ENCODE data around the gene ROM1. TPM values are rescaled to one million over a fixed set of nuclear protein-coding genes. Genes with fewer than 3 reads are reported as not detected.
"Not testable (repeated sequence)": the region's sequence is repeated elsewhere in the genome, so short reads cannot be mapped to it uniquely, and the experiment has no call there.

ROM1 gene
- polyA plus RNA-seq, 1 donor from 2014 or later: 0.19 TPM

DNA sequence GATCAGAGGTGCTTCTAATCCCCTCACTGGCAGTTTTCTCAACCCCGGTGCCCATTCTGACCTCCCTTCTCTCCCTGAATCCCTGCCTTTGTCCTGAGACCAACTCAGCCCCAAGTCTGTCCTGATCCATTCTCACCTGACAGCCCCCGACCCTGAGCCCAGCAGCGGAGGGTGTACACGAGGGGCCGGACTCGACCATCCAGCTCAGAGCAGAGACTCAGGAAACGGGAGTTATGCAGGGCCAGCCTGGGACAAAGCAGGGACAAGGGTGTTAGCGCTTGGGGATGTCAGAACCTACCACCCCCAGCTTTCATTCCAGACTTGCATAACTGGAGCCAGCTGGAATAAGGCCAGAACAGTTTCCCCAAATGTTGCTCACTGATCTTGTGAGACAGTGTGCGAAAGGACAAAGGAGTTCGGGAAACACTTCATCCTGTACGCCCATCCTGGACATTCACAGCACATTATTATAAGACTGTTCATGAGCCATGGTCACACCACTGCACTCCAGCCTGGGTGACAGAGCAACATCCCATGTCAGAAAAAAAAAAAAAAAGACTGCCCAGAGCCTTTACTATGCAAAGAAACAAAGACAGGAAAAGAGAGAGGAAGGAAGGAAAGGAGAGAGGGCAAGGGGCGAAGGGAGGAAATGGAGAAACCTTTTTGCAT lies 35.9 kb upstream of the ROM1 start:
- Mint-ChIP-seq H3K27me3 (no peaks in the 10 kb centered on the region), H3K36me3 (no peaks in the 10 kb centered on the region), H3K4me1 (peaks cover 18 to 20% (median 19%) of the 10 kb centered on the region in 3 donors), H3K9me3 (no peaks in the 10 kb centered on the region), H3K27ac (no peak overlapping the region), H3K4me3 (peak overlapping the region in 1 of 4 donors; percentile 66)

DNA sequence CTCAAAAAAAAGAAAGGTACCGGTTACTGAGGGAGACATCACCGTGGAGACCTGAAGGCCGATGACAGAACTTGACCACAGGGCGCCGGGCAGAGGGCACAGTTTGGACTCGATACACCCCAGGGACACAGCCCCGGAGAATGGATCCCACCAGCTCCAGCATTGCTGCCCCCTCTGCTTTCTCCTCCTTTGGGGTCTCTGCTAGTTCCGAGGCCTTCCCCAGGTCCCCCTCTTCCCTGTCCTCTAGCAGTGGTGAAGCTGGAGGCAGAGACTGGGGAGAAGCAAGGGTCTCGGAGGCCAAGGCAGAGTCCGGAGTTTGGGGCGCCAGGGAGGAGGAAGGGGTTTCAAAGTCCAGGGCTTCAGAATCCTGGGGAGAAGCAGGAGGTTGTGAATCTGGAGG lies 34.5 kb upstream of the ROM1 start:
- Mint-ChIP-seq H3K36me3 (no peaks in the 10 kb centered on the region), H3K4me1 (peaks cover 9 to 12% (median 9%) of the 10 kb centered on the region in 3 donors), H3K4me3 (no peak overlapping the region), H3K27ac (no peak overlapping the region), H3K9me3 (no peaks in the 10 kb centered on the region), H3K27me3 (no peaks in the 10 kb centered on the region)

DNA sequence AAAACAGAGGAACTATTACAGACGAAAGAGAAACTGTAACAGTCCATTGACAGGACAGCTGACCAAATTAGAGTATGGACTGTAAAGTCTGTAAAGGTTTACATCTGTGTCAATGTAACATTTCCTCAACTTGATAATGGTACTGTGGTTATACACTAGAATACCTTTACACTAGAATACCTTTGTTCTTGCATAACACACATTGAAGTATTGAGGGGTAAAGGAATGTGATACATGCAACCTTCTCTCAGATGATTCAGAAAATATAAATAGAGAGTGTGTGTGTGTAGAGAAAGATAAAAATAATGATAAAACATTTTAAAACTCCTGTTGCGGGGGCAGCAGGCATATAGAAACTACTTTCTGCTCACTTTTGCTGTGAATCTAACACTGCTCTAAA lies 33.8 kb upstream of the ROM1 start:
- peaks cover 5 to 9% (median 9%) of the 10 kb centered on the region in 3 donors for H3K4me1 Mint-ChIP-seq
- no peaks in the 10 kb centered on the region for H3K27me3 Mint-ChIP-seq
- no peak overlapping the region for H3K4me3 Mint-ChIP-seq
- no peaks in the 10 kb centered on the region for H3K36me3 Mint-ChIP-seq
- H3K9me3 Mint-ChIP-seq: no peaks in the 10 kb centered on the region
- H3K27ac Mint-ChIP-seq: no peak overlapping the region

DNA sequence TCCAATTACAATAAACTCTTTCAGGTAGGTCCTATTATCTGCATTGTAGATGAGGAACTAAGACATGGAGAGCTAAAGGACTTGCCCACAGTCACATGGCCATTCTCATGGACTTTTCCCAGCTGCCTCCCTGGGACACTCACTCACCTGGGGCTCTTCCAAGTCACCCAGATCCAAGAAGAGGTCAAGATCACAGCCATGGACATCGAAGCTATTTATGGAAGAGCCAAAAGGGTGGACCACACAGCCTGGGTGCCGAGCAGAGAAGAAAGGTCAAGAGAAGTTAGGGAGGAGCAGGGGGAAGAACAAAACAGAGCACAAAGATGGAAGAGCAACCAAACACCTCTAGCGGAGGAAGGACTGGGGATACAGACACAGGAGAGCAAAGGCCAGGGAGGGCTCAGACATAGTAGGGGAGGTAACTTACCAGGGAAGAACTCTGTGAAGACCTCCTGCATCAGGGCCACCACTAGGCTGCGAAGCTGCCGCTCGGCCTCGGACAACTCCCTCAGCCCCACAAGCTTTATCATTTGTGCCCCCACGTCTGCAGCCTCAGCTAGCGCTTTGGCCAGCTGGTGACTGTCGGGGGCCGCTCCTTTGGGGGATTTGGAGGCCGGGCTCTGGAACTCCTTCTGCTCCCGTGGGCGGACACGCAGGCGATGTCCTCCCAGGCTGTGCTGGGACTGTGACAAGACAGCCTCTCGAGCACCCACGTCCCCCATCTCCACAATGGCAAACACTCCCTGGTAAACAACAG lies 31.9 kb upstream of the ROM1 start:
- Mint-ChIP-seq H3K36me3 (no peaks in the 10 kb centered on the region), H3K27me3 (no peaks in the 10 kb centered on the region), H3K4me1 (peaks cover 0 to 3% (median 2%) of the 10 kb centered on the region in 3 donors), H3K9me3 (no peaks in the 10 kb centered on the region), H3K4me3 (peak overlapping the region in 1 of 4 donors; percentile 32), H3K27ac (peak overlapping the region in 2 of 3 donors; percentile 43 to 85)

DNA sequence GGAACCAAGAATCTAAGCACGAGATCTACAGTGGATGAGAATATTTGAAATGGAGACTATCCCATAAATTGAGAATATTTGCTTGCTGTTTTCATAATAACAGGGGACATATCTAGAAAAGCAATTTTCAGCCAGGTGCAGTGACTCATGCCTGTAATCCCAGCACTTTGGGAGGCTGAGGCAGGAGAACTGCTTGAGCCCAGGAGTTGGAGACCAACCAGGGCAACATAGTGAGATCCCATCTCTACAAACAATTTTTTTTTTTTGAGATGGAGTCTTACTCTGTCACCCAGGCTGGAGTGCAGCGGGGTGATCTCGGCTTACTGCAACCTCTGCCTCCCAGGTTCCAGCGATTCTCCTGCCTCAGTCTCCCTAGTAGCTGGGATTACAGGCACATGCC lies 31.3 kb upstream of the ROM1 start:
- not testable (repeated sequence) for H3K27me3 Mint-ChIP-seq, H3K4me1 Mint-ChIP-seq, H3K36me3 Mint-ChIP-seq, H3K9me3 Mint-ChIP-seq
- Mint-ChIP-seq H3K4me3 (peak overlapping the region in 1 of 4 donors; percentile 32), H3K27ac (peak overlapping the region in 1 of 3 donors; percentile 43)

DNA sequence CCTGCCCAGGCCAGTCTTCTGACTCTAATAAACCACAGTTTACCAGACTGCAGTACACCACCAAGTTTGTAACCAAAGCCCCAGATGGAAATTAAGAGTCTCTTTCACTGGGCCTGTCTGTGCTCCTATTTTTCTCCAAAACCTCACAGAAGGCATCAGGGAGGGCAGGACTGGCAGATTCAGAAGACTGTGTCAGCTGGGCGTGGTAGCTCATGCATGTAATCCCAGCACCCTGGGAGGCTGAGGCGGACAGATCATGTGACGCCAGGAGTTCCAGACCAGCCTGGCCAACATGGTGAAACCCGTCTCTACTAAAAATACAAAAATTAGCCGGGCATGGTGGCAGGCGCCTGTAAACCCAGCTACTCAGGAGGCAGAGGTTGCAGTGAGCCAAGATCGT lies 27.7 kb upstream of the ROM1 start:
- H3K27ac Mint-ChIP-seq, H3K27me3 Mint-ChIP-seq, H3K4me3 Mint-ChIP-seq, H3K9me3 Mint-ChIP-seq, H3K36me3 Mint-ChIP-seq: not testable (repeated sequence)
- peaks cover 0 to 10% (median 0%) of the 10 kb centered on the region in 3 donors for H3K4me1 Mint-ChIP-seq

DNA sequence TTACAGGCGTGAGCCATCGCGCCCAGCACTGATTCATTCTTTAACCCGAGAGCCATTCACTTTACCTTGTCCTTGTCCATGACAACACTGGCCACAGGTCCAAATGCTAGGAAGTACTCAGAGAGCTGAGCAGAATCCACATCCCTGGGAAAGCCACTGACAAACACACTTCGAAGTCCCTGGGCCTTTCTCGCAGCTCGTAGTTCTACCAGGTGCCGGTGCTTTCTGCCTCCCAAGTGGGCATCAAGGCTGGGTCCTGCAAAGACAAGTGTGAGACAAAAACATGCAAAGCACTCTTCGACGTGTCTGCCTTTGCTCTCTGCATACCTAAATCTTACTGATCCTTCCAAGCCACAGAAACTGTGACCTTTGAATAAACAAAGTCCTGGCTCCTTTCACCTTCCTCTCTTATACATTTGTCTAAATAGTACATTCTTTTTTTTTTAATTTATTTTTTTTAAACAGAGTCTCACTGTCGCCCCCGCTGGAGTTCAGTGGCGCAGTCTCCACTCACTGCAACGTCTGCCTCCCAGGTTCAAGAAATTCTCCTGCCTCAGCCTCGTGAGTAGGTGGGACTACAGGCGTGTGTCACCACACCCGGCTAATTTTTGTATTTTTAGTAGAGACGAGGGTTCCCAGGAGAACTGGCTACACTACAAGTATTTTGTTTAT lies 24.0 kb upstream of the ROM1 start:
- Mint-ChIP-seq H3K4me3 (peak overlapping the region in 2 of 4 donors; percentile 22 to 47), H3K9me3 (no peaks in the 10 kb centered on the region), H3K27ac (no peak overlapping the region), H3K27me3 (no peaks in the 10 kb centered on the region), H3K36me3 (peaks cover 2% of the 10 kb centered on the region), H3K4me1 (peaks cover 11 to 23% (median 19%) of the 10 kb centered on the region in 3 donors)

DNA sequence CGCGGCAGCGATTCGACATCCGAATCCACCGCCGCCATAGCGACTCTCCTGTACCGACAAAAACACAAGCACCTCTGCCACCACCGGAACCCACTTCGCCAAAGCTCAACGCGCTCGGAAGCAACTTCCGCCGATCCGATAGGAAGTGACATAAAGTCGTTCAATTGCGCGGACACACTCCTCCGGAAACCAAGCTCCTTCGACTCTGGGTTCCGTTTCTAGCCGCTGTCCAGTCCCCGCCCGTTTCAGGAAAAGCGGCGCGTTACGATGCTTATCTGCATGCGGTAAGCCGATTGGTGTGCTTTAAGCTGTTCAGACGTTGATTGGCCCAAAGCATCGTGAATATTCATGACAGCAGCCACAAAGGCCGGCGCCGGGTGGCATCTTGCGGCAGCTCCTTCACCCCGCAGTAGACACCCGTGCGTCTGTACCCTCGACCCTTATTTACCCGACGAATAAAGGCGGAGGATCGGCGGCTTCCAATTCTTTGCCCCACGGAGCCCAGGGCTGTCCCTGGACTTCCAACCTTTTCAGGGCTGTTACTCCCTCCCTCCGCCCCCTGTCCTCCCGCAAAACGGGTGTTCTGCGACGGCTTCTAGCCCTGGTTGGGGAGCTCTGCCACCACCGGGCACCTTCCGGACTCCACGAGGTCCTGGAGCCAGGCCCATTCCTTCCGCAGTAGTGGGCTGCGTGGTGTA lies 21.5 kb upstream of the ROM1 start, which contains the start of gene TUT1:
Gene TUT1 (minus strand): TSS at position 76 of the 698 bp plus-strand sequence. CDS start 38 bp downstream, at position 38.
- peaks cover 2% of the 10 kb centered on the region for H3K36me3 Mint-ChIP-seq
- peaks cover 11 to 27% (median 19%) of the 10 kb centered on the region in 3 donors for H3K4me1 Mint-ChIP-seq
- H3K27ac Mint-ChIP-seq: peak within 1 kb of the TSS; percentile 78 to 99 (median 96)
- no peaks in the 10 kb centered on the region for H3K27me3 Mint-ChIP-seq
- H3K9me3 Mint-ChIP-seq: no peaks in the 10 kb centered on the region
- H3K4me3 Mint-ChIP-seq: peak within 1 kb of the TSS; percentile 84 to 98 (median 97)

DNA sequence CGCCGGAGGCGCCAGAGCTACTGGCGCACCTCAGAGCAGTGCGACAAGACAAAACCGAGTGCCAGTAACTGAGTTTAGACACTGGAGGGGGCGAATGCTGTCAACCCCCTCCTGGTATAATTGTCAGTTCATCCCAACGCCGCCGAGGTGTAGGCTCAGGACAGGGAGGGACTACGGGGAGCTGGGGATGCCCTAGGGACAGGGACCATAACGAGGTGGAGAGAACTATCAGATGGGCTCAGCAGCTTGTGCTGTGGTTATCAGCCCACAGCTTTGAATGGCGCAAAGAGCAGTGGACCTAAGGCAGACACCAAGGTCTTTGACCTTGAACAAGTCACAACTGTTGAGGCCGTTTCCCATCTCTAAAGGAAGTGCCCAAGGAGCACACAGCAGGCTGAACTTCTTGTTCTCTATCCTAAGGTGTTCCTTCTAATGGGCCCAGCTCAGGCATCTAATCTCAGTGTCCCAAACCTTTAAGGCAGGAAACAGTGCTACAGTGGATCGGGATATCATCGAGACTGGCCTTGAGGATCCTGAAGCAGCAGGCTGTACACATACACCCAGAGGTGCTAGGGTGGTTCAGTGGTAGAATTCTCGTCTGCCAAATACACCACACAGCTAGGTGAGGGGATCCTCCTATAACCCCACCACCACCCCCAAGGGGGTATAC lies 20.8 kb upstream of the ROM1 start:
- Mint-ChIP-seq H3K27ac (peak overlapping the region; percentile 78 to 99 (median 96)), H3K36me3 (peaks cover 2% of the 10 kb centered on the region), H3K4me3 (peak overlapping the region; percentile 84 to 98 (median 97)), H3K27me3 (no peaks in the 10 kb centered on the region), H3K4me1 (peaks cover 11 to 27% (median 19%) of the 10 kb centered on the region in 3 donors), H3K9me3 (no peaks in the 10 kb centered on the region)

DNA sequence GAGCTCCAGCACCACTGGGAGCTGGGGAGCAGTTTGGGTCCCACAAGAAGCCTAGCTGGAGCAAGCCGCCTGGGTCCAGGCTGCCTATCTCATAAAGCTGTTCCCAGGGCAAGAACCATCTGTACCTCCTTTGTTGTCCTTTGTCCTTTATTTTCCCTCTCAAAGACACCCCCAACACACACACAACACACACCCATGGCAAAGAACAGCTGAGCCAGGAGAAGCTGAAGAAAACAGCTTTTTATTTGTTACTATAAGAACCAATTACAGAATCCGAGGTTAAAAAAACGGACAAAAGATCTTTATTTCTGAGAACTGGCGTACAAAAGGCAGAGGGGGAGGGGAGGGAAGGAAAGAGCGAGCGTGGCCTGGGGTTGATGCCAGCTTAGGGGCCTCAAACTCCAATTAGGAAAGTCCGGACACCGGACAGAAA lies 20.1 kb upstream of the ROM1 start:
- H3K4me3 Mint-ChIP-seq: peak overlapping the region in 3 of 4 donors; percentile 57 to 87 (median 66)

DNA sequence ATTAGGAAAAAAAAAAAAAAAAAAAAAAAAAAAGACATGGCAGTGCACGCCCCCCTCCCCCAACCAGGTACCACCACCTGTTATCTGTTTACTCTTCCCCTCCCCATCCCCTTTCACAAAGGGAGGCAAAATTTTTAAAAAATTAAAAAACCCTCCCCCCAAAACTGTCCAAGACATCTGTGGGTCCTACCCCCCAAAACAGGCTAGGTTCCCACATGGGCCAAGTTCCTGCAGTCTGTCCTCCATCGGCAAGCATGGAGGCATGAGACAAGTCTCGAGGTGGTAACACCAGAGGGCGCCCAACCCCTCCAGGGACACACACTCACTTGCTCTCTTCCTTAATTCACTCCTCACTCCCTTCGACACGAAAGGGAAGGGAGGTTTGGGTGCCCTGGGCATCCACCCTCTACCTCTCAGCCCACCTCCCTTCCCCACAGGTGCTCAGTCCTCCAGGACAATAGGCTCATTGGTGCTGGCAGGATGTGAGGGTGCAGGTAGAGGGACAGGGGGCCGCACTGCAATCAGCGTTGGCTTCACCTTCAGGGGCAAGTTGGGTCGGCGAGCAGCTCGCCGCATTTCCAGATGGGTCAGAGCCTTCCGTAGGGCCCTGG lies 19.5 kb upstream of the ROM1 start:
- H3K9me3 Mint-ChIP-seq: no peaks in the 10 kb centered on the region
- peak overlapping the region; percentile 62 to 92 (median 78) for H3K27ac Mint-ChIP-seq
- H3K36me3 Mint-ChIP-seq: peaks cover 6% of the 10 kb centered on the region
- peak overlapping the region; percentile 70 to 87 (median 87) for H3K4me3 Mint-ChIP-seq
- H3K4me1 Mint-ChIP-seq: peaks cover 15 to 38% (median 26%) of the 10 kb centered on the region in 3 donors
- no peaks in the 10 kb centered on the region for H3K27me3 Mint-ChIP-seq

More for the DNA sequence above, 20.1 kb upstream of the ROM1 start:
- H3K27ac Mint-ChIP-seq: peak overlapping the region in 2 of 3 donors; percentile 78 to 81
- no peaks in the 10 kb centered on the region for H3K9me3 Mint-ChIP-seq
- H3K4me1 Mint-ChIP-seq: peaks cover 11 to 33% (median 20%) of the 10 kb centered on the region in 3 donors
- no peaks in the 10 kb centered on the region for H3K27me3 Mint-ChIP-seq
- peaks cover 2% of the 10 kb centered on the region for H3K36me3 Mint-ChIP-seq

DNA sequence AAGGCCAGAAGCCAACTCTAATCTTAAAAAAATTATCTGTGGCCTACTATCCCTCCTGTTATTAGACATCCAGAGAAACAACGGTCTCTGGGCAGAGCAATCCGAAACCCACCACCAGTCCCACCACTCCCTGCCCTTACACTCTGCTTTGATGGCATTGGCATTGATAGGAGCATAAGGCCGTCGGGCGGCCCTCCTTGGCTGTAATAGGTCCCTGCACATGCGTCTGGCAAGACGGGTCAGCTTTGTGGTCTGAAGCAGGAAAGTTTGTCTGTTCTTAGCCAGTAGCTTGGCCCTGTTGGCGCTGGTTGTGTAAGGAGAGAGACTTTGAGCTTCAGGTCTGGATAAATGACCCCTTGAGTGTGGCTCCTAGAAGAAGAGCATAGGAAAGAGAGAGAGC lies 17.9 kb upstream of the ROM1 start:
- Mint-ChIP-seq H3K4me3 (peak overlapping the region in 1 of 4 donors; percentile 87), H3K36me3 (peaks cover 9% of the 10 kb centered on the region), H3K27me3 (peaks cover 2% of the 10 kb centered on the region), H3K9me3 (peaks cover 0 to 3% (median 0%) of the 10 kb centered on the region in 3 donors), H3K27ac (peak overlapping the region in 1 of 3 donors; percentile 17), H3K4me1 (peaks cover 31 to 47% (median 40%) of the 10 kb centered on the region in 3 donors)

DNA sequence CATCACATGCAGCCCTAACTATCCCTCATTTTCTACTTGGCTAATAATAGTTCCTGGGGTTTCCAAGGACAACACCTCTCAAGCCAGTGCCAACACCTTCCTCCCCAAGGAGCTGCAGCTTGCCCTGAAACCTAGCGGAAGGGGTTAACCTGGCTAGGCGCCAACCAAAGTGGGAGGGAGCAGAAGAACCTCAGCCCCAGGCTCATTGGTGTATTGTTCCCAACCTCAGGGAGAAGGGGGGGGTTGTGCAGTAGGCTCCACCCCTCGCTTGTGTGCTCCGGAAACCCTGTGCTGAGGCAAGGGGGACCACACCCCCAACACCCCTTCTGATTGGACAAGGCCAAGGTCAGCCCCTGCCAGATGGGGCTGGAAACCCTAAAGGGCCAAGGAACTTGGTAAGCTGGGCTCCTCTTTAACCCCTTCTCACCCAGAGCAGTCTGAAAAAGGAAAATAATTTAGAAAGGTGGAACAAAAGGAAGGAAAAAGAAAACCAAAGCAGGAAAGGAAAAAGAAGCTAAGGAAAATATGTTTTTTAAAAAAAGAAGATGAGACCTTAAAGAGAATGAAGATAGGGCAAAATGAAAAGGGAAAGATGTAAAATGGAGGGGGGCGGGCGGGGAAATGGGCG lies 13.9 kb upstream of the ROM1 start:
- Mint-ChIP-seq H3K36me3 (peaks cover 11% of the 10 kb centered on the region), H3K4me1 (peaks cover 31 to 47% (median 37%) of the 10 kb centered on the region in 3 donors), H3K27ac (peak overlapping the region; percentile 92 to 98 (median 94)), H3K9me3 (peaks cover 0 to 3% (median 0%) of the 10 kb centered on the region in 3 donors), H3K27me3 (peaks cover 2% of the 10 kb centered on the region), H3K4me3 (peak overlapping the region; percentile 89 to 99 (median 96))

Measured in IgD-negative memory B cell (primary cell).